GM18526 (cell line): ENCODE results near the gene TTC34.

Experiments
- POLR2A ChIP-seq: IDR thresholded peaks from 3 replicates; pipeline ENCODE4 v1.6.1; 2011; ENCODE audit not compliant: insufficient read length; ENCODE audit errors: extremely low read depth

The TTC34 gene

GRCh38 chr1:2801535-2802291 lies at the start of gene TTC34:
Gene TTC34 (minus strand): TSS chr1:2801693. CDS start chr1:2800827, 866 bp downstream.
- no peak for TF ChIP-seq POLR2A

- TF ChIP-seq POLR2A, result no peak
These were observed 49.0 kb upstream of the TTC34 start for GRCh38 chr1:2850502-2850901.

GRCh38 chr1:2848006-2848670 lies 46.6 kb upstream of the TTC34 start:
- no peak for TF ChIP-seq POLR2A

DNA sequence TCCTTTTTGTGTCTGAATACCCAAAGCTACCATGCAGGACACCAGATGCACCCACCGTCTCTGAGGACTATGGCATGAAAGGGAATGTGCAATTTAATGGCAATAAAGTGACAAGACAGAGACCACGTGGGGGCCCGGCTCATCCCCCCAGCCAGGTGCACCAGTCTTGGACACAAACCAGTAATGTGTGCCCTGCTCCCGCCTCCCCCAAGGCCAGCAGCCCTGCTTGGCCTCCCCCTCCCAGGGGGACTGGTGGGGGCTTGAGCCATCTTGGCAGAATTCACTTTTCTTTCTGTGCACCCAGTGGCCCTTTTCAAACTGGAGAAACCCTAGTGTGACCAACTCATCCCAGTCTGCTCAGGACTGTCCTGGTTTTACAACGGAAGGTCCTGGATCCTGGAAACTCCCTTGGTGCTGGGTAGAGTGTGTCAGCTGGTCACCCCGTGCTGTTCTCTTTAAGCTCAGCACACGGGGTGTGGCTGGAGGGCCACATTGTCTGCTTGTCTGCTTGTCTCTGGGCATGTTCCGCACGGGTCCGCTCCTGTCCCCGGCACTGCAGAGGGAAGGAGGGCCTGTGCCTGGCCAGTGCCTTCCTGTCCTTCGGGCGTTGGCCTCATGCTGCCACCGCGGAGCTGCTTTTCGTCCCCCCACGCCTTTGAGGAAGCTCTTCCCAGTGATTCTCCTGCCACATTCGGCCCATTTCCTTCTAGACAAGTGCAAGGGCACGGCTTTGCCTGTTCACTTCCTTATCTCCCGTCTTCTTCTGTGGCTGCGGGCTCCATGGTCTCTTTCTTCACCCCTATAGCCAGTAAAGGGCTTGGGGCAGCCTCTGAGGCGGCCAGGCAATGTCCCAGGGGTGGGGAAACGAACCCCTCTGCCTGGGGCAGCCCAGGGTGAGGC lies 45.8 kb upstream of the TTC34 start:
- TF ChIP-seq POLR2A, result no peak

DNA sequence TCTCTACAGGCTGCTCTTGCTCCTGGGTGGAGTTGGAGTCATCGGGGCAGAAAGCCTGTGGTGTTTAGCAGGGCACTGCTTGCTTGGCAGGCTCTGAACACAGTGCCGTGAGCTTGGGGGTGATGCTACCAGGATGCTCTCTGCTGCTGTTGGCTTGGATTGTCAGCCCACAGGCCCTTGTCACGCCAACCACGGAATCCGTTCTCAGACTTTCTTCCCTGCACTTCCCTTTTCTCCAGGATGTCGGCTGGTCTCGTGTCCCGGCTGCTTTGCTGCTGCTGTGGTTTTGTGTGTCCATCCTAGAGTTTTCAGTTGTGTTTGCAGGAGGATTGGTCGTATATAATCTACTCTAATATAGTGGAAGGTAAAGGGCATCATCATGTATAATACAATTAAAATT lies 44.4 kb upstream of the TTC34 start:
- TF ChIP-seq POLR2A, result no peak

DNA sequence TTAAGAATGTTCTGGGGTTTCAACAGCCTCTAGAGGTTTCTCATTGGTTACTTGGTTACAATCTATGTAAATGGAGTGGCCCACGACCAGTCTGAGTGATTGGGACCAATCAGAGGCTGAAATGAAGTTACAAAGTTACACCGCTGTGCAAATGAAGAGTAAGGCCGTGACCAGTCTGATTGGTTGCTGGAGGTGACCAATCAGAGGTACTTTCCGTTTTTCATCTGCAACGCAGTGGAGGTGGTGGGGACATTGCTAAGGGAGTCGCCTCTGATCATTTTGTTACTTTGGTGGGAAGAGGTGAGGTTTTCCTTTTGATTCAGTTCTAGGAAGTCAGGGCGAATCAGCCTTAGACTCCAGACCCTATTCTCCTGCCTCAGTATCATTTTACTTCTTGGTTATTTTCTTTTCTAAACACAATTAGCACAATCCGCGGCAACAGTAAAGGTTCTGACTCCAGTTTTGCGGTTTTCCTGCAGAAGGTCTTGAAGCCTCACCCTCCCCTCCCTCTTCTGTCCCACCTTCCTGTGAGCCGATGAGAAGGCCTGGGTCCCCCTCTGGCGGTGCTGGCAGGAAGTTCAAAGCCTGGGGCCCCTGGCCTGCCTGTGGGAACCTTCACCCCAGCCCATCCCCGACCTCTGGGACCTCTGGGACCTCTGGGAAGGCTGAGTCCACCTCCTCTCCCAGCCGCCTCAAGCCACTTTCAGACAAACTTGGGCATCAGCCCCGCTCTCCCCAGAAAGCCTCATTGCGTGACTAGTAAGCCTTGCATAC lies 38.7 kb upstream of the TTC34 start:
- no peak for TF ChIP-seq POLR2A

DNA sequence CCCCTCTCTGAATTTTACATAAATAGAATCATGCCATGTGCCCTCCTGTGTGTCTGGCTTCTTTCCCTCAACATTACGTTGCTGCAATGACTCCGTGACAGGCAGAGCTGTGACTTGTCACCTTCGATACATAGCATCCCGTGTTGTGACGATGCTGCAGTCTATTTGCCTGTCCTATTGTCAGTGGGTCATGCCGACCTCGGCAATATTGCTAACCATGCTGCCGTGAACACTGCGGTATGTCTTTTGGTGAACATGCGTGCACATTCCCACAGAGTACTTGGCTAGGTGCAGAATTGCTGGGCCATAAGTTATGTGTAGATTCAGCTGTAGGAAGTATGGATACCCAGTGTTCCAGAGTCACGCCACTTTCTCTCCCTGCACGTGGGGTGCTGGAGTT lies 36.3 kb upstream of the TTC34 start:
- no peak for TF ChIP-seq POLR2A

- no peak for TF ChIP-seq POLR2A
These were observed 35.8 kb upstream of the TTC34 start for GRCh38 chr1:2837316-2837715.

GRCh38 chr1:2836333-2836970 lies 35.0 kb upstream of the TTC34 start:
- no peak for TF ChIP-seq POLR2A

DNA sequence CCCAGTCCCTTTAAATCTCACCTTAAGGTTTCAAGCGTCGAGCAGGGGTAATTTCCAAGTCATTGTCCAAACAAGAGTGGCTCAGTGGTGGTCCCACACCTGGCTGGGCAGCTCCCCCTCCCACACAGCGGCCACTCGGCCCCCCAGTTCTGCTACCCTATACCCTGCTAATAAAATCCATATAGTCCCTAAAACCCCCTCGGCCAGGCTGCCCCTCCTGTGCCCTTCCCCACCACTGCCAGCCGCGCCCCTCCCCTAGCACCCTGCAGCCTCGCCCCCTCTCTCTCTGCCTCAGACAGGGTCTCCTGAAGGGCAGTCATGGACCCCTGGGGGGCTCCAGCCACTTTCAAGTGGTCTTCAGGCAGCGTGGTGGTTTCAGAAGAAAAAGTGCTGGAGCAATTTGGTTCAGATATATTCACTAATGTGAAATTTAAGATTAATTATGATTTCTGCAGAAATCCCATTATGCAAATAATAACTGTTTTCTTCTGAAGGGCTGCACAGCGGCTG lies 34.2 kb upstream of the TTC34 start:
- no peak for TF ChIP-seq POLR2A

DNA sequence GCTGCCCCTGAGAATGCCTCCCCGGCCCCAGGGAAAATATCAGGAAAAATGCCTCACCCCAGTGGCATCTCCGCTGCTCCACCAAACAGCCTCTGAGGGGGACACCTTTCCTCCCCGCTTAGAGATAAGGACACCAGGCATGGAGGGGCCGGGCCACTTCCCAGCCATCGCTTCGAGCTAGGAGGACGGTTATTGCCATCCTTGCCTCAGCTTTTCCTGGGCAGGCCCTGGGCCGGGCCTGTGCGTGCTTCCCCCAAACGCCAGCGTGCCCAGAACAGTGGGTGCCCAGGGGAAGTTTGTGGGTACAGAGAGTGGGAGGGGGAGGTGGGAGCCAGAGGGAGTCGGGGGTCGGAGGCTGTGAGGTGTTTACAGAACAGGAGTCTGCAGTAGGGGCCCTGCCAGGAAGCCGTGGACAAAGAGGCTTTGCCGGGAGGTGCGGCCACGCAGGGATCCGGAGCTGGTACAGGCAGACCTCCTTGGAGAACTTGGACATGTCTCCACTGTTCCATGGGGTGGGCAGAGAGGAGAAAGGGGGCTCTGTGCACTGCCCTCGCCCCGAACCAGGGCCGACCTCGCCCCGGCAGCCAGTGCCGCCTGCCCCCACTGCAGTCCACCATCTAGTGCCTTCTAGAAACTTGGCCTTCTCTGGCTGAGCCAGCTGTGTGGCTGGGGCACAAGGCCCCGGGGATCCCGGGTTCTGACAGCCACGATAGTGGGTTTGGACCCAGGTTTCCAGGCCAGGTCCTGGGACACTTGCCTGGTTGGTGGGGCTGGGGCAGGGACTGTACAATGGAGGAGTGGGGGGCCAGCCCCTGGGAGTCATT lies 33.5 kb upstream of the TTC34 start:
- no peak for TF ChIP-seq POLR2A

DNA sequence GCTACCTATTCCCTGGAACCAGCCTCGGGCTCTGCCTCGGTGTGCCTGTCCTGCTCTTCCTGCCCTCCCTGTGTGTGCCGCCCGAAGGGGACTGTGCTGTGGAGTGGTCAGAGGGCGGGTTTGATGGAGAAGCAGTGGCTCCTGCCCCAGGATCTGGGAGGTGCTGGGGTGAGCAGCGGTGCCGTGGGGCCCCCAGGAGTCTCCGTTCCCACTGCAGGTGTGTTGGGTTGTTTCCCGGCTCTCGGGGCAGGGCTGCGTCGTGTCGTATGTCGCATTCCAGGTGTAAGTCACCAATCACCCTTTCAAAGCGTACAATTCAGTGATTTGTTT lies 32.6 kb upstream of the TTC34 start:
- TF ChIP-seq POLR2A, result no peak

DNA sequence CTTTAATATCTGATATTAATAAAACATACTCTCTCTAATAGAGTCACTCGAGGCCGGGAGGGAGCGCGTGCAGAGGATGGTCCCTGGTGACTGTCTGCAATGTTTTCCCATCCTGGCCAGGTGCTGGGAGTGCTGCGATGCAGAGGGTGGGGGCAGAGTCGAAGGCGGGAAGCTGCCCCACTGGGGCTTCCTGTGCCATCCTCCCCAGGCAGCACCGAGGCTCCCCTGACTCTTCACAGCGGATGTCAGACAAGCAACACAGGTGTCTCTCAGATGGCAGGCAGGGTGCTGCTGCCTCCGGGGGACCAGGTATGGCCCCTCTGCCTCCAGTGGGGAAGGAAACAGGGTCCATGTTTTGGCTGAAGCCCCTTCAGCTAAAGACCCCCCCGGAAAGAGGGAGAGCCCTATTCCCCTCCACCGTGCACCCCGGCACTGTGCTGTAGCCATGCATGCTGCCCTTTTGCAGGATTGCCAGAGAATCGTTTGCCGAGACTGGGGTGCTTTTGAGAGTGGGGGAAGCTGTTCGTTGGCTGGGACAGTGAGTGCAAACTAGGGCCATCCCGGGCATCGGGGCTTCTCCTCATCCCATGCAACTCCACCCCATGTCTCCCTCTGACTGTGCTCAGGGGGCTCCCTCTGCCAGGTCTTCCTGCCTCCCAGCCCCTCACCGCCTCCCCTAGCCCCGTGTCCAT lies 32.1 kb upstream of the TTC34 start:
- TF ChIP-seq POLR2A, result no peak
